Neural cell (in vitro differentiated cells): ENCODE data around the gene MERTK. TPM values are rescaled to one million over a fixed set of nuclear protein-coding genes. Genes with fewer than 3 reads are reported as not detected.

Experiments
- H2AFZ ChIP-seq: fragments of 200-600, 300-800 bp; sonication (generic), shearing (Covaris generic); 2 replicates; pipeline ENCODE4 v1.6.0; 2014; ENCODE audit warnings: low read depth, mild to moderate bottlenecking, antibody characterized with exemption, low read length, moderate library complexity
- H3F3A ChIP-seq: fragments of 200-600 bp; shearing (Covaris generic); 2 replicates; pipeline ENCODE4 v1.6.1; 2016; ENCODE audit warnings: mild to moderate bottlenecking, moderate library complexity, mixed read lengths, antibody characterized with exemption, low read length; ENCODE audit not compliant: insufficient read depth, poor library complexity, severe bottlenecking
- H3K27ac ChIP-seq: fragments of 200-600, 300-800 bp; sonication (generic), shearing (Covaris generic); 2 replicates; pipeline ENCODE4 v1.5.1; 2014; ENCODE audit warnings: mild to moderate bottlenecking, low read length, moderate library complexity
- H3K27me3 ChIP-seq: fragments of 300-800, 200-600 bp; sonication (generic), shearing (Covaris generic); 2 replicates; pipeline ENCODE4 v1.6.0; 2014; ENCODE audit warnings: mild to moderate bottlenecking, low read depth, low read length, moderate library complexity; ENCODE audit not compliant: insufficient read depth
- H3K36me3 ChIP-seq: fragments of 300-800, 200-600 bp; sonication (generic), shearing (Covaris generic); 2 replicates; pipeline ENCODE4 v1.5.1; 2014; ENCODE audit warnings: mild to moderate bottlenecking, antibody characterized with exemption, low read length, moderate library complexity; ENCODE audit not compliant: insufficient read depth
- H3K4me2 ChIP-seq: fragments of 300-800, 200-600 bp; sonication (generic), shearing (Covaris generic); 2 replicates; pipeline ENCODE4 v1.6.0; 2014; ENCODE audit warnings: mild to moderate bottlenecking, low read length
- H3K4me3 ChIP-seq: fragments of 300-800, 200-600 bp; sonication (generic), shearing (Covaris generic); 2 replicates; pipeline ENCODE4 v1.5.1; 2014; ENCODE audit warnings: mild to moderate bottlenecking, low read length, moderate library complexity
- H3K79me2 ChIP-seq: fragments of 200-600 bp; shearing (Covaris generic); replicated peaks from 2 replicates; pipeline ENCODE4 v1.6.0; 2014; ENCODE audit warnings: mild to moderate bottlenecking, low read length, moderate library complexity; ENCODE audit not compliant: insufficient read depth
- H3K9ac ChIP-seq: fragments of 300-800, 200-600 bp; sonication (generic), shearing (Covaris generic); 2 replicates; pipeline ENCODE4 v1.6.1; 2016; ENCODE audit warnings: mild to moderate bottlenecking, low read length, mixed read lengths
- H3K9me2 ChIP-seq: fragments of 200-600 bp; shearing (Covaris generic); 2 replicates; pipeline ENCODE4 v1.6.1; 2016; ENCODE audit warnings: mild to moderate bottlenecking, low read length, mixed read lengths; ENCODE audit not compliant: insufficient read depth
- H3K9me3 ChIP-seq: fragments of 200-600, 300-800 bp; sonication (generic), shearing (Covaris generic); 2 replicates; pipeline ENCODE4 v1.6.1; 2016; ENCODE audit warnings: mild to moderate bottlenecking, mixed run types, low read length, moderate library complexity, mixed read lengths
- H4K20me1 ChIP-seq: fragments of 200-600 bp; shearing (Covaris generic); 2 replicates; pipeline ENCODE4 v1.6.1; 2016; ENCODE audit warnings: mild to moderate bottlenecking, mixed run types; ENCODE audit not compliant: insufficient read depth
- EP300 ChIP-seq: fragments of 450-650 bp; conservative IDR thresholded peaks from 2 replicates; pipeline ENCODE4 v1.6.1; 2014; ENCODE audit warnings: antibody characterized with exemption, mild to moderate bottlenecking, moderate library complexity; ENCODE audit not compliant: poor library complexity, severe bottlenecking
- EZH2 ChIP-seq: fragments of 200-600, 300-800 bp; shearing (Covaris generic), sonication (generic); IDR thresholded peaks from 2 replicates; pipeline ENCODE4 v1.6.1; 2014; ENCODE audit warnings: antibody characterized with exemption, low read length, borderline replicate concordance, mild to moderate bottlenecking; ENCODE audit not compliant: insufficient read depth, poor library complexity, severe bottlenecking
- MXI1 ChIP-seq: fragments of 450-650 bp; conservative IDR thresholded peaks from 2 replicates; pipeline ENCODE4 v1.6.1; 2014; ENCODE audit warnings: antibody characterized with exemption, mild to moderate bottlenecking; ENCODE audit not compliant: poor library complexity, severe bottlenecking
- POLR2AphosphoS5 ChIP-seq: IDR thresholded peaks from 2 replicates; pipeline ENCODE4 v1.6.1; 2012
- RAD21 ChIP-seq: fragments of 450-650 bp; conservative IDR thresholded peaks from 2 replicates; pipeline ENCODE4 v1.6.1; 2014; ENCODE audit warnings: antibody characterized with exemption, mild to moderate bottlenecking, moderate library complexity
- SMC3 ChIP-seq: fragments of 450-650 bp; conservative IDR thresholded peaks from 2 replicates; pipeline ENCODE4 v1.6.1; 2014; ENCODE audit warnings: antibody characterized with exemption, mild to moderate bottlenecking, moderate library complexity; ENCODE audit not compliant: poor library complexity
- TAF1 ChIP-seq: IDR thresholded peaks from 2 replicates; pipeline ENCODE4 v1.6.1; 2012; ENCODE audit warnings: low read depth
- polyA plus RNA-seq: library from polyadenylated mRNA; depleted of rRNA; stranded (reverse); fragments of >200 nt; gene quantifications from 2 replicates; pipeline ENCODE4 v1.2.3, GENCODE V29; 2014
- TF ChIP-seq, protein P1 (sequence below): fragments of 450-650 bp; IDR thresholded peaks from 2 replicates; pipeline ENCODE4 v1.5.1; 2014; ENCODE audit warnings: antibody characterized with exemption, mild to moderate bottlenecking, moderate library complexity; ENCODE audit not compliant: poor library complexity, severe bottlenecking
- TF ChIP-seq, protein P2 (sequence below): IDR thresholded peaks from 2 replicates; pipeline ENCODE4 v1.6.1; 2012; ENCODE audit warnings: borderline replicate concordance

Gene MERTK
- polyA plus RNA-seq, 1 donor from 2014 or later, result 0.53 TPM

DNA sequence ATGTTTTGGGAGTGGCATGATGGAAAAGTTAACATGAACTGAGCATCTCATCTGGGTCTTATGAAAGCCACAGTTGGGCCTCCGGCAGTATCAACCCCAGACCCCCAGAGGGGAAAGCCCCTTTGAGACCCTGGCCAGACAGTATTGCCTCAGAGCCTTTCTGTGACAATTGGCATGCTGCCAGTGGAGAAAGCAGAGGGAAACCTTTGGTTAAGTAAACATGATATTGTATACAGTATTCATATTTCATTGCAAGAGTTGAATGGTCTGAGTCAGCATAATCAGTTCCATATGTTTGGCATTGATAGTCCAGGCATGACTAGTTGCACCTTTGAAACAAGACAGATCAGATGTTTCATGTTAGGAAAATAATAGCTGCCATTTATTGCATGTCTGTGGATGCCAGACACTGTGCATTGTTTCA, 20.0 kb downstream of the MERTK start:
- Histone ChIP-seq H3K9me2 (no peaks in the 10 kb centered on the region), H3K9me3 (no peaks in the 10 kb centered on the region), H3K9ac (no peak overlapping the region), H2AFZ (no peak overlapping the region), H3K4me2 (no peak overlapping the region), H3K27ac (no peak overlapping the region), H3K79me2 (no peaks in the 10 kb centered on the region), H4K20me1 (no peaks in the 10 kb centered on the region), H3K27me3 (no peaks in the 10 kb centered on the region), H3K36me3 (no peaks in the 10 kb centered on the region), H3K4me3 (no peak overlapping the region), H3F3A (no peaks in the 10 kb centered on the region)
- TF ChIP-seq MXI1 (no peak), SMC3 (no peak), POLR2AphosphoS5 (no peak), EZH2 (no peak), RAD21 (no peak), EP300 (no peak)
- TF ChIP-seq, protein P1, sequence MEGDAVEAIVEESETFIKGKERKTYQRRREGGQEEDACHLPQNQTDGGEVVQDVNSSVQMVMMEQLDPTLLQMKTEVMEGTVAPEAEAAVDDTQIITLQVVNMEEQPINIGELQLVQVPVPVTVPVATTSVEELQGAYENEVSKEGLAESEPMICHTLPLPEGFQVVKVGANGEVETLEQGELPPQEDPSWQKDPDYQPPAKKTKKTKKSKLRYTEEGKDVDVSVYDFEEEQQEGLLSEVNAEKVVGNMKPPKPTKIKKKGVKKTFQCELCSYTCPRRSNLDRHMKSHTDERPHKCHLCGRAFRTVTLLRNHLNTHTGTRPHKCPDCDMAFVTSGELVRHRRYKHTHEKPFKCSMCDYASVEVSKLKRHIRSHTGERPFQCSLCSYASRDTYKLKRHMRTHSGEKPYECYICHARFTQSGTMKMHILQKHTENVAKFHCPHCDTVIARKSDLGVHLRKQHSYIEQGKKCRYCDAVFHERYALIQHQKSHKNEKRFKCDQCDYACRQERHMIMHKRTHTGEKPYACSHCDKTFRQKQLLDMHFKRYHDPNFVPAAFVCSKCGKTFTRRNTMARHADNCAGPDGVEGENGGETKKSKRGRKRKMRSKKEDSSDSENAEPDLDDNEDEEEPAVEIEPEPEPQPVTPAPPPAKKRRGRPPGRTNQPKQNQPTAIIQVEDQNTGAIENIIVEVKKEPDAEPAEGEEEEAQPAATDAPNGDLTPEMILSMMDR, result no peak

DNA sequence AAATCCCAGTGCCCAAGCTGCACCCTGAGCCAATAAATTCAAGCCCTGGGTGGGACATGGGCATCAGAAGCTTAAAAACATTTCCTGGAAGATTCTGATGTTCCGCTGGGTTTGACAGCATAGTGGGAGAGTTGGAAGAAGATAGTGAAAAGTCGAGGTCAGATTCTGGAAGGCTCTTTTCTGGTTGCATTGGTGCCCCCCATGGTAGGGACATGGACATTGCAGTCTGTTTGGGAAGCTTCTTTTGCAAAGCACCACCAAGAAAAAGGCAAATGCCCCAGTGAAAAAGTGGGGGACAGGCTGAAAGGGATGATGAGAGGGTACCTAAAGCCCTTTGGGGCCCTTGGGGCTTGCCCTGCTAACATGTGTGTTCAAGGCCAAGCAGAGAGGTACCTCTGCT, 21.0 kb downstream of the MERTK start:
- Histone ChIP-seq H3K36me3 (no peaks in the 10 kb centered on the region), H3F3A (no peaks in the 10 kb centered on the region), H3K9me3 (no peaks in the 10 kb centered on the region), H3K9ac (no peak overlapping the region), H4K20me1 (no peaks in the 10 kb centered on the region), H3K4me3 (no peak overlapping the region), H3K27me3 (no peaks in the 10 kb centered on the region), H3K27ac (no peak overlapping the region), H3K9me2 (no peaks in the 10 kb centered on the region), H2AFZ (no peak overlapping the region), H3K4me2 (no peak overlapping the region), H3K79me2 (no peaks in the 10 kb centered on the region)
- TF ChIP-seq, protein P1, result no peak
- no peak for TF ChIP-seq EZH2
- no peak for TF ChIP-seq POLR2AphosphoS5
- no peak for TF ChIP-seq EP300
- TF ChIP-seq MXI1, result no peak
- no peak for TF ChIP-seq TAF1
- TF ChIP-seq, protein P2, sequence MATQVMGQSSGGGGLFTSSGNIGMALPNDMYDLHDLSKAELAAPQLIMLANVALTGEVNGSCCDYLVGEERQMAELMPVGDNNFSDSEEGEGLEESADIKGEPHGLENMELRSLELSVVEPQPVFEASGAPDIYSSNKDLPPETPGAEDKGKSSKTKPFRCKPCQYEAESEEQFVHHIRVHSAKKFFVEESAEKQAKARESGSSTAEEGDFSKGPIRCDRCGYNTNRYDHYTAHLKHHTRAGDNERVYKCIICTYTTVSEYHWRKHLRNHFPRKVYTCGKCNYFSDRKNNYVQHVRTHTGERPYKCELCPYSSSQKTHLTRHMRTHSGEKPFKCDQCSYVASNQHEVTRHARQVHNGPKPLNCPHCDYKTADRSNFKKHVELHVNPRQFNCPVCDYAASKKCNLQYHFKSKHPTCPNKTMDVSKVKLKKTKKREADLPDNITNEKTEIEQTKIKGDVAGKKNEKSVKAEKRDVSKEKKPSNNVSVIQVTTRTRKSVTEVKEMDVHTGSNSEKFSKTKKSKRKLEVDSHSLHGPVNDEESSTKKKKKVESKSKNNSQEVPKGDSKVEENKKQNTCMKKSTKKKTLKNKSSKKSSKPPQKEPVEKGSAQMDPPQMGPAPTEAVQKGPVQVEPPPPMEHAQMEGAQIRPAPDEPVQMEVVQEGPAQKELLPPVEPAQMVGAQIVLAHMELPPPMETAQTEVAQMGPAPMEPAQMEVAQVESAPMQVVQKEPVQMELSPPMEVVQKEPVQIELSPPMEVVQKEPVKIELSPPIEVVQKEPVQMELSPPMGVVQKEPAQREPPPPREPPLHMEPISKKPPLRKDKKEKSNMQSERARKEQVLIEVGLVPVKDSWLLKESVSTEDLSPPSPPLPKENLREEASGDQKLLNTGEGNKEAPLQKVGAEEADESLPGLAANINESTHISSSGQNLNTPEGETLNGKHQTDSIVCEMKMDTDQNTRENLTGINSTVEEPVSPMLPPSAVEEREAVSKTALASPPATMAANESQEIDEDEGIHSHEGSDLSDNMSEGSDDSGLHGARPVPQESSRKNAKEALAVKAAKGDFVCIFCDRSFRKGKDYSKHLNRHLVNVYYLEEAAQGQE, result no peak
- no peak for TF ChIP-seq RAD21
- TF ChIP-seq SMC3, result no peak
